ENCODE results near the gene JARID2.

GRCh38 chr6:15481390-15482291 is 235.8 kb downstream of the JARID2 start:
- no peak for TF ChIP-seq CTCF (IDR thresholded peaks at IDR 0.05)
- TF ChIP-seq POLR2A (IDR thresholded peaks at IDR 0.05), result no peak
- no peak for TF ChIP-seq POLR2AphosphoS5 (IDR thresholded peaks at IDR 0.05)

All from breast epithelium (tissue), 3 donors.